Left kidney (tissue), 2 donors: ENCODE results near the gene NPTXR. TPM values are rescaled to one million over a fixed set of nuclear protein-coding genes. Genes with fewer than 3 reads are reported as not detected.

ENCODE experiments used
- DNase-seq: peaks from one replicate; pipeline ENCODE4 v3.0.0-alpha.2; 2013
- polyA plus RNA-seq: library from polyadenylated mRNA; unstranded; fragments of 120-200 nt; gene quantifications from one replicate; pipeline ENCODE4 v1.2.1, GENCODE V29; 2013; ENCODE audit not compliant: insufficient read length

NPTXR gene
- polyA plus RNA-seq, 1 donor, result 4.2 TPM

GRCh38 chr22:38853196-38853651, 9.4 kb upstream of the NPTXR start:
- DNase-seq, result no peak

- DNase-seq, result no peak
These were observed 8.7 kb upstream of the NPTXR start for GRCh38 chr22:38852522-38852921.

- no peak for DNase-seq
These were observed 7.4 kb upstream of the NPTXR start for GRCh38 chr22:38850941-38851849.

- no peak for DNase-seq
These were observed 6.6 kb upstream of the NPTXR start for GRCh38 chr22:38850399-38850798.

GRCh38 chr22:38849811-38850210, 6.0 kb upstream of the NPTXR start:
- no peak for DNase-seq

- DNase-seq, result no peak
These were observed 2.6 kb upstream of the NPTXR start for GRCh38 chr22:38846412-38846811.

GRCh38 chr22:38845004-38845740, 1.3 kb upstream of the NPTXR start:
- DNase-seq, result no peak

- no peak for DNase-seq
These were observed 631 bp upstream of the NPTXR start for GRCh38 chr22:38844315-38845003.

GRCh38 chr22:38843201-38843656, 599 bp downstream of the NPTXR start:
- peak; percentile 50 for DNase-seq

GRCh38 chr22:38842512-38843200, 1.2 kb downstream of the NPTXR start:
- DNase-seq, result no peak

- no peak for DNase-seq
These were observed 2.2 kb downstream of the NPTXR start for GRCh38 chr22:38841635-38842034.

GRCh38 chr22:38841211-38841610, 2.6 kb downstream of the NPTXR start:
- no peak for DNase-seq

GRCh38 chr22:38840129-38840528, 3.7 kb downstream of the NPTXR start:
- DNase-seq, result no peak

GRCh38 chr22:38839686-38840085, 4.1 kb downstream of the NPTXR start:
- no peak for DNase-seq

- no peak for DNase-seq
These were observed 6.4 kb downstream of the NPTXR start for GRCh38 chr22:38837414-38837928.

GRCh38 chr22:38835888-38836301, 7.9 kb downstream of the NPTXR start:
- DNase-seq, result no peak

- DNase-seq, result no peak
These were observed 8.8 kb downstream of the NPTXR start for GRCh38 chr22:38834991-38835390.

GRCh38 chr22:38834215-38834953, 9.4 kb downstream of the NPTXR start:
- no peak for DNase-seq

- DNase-seq, result no peak
These were observed 10.8 kb downstream of the NPTXR start for GRCh38 chr22:38833061-38833460.

- DNase-seq, result no peak
These were observed 11.5 kb downstream of the NPTXR start for GRCh38 chr22:38832005-38832978.
